Prostate gland (tissue), 2 donors: Measurements from ENCODE around the gene FOSL2. TPM values are rescaled to one million over a fixed set of nuclear protein-coding genes. Genes with fewer than 3 reads are reported as not detected.
A peak's percentile ranks its signal among the peaks of the same experiment; 100 is the strongest.

Source experiments
- DNase-seq: peaks from one replicate; pipeline ENCODE4 v3.0.0-alpha.2; 2019; ENCODE audit warnings: low spot score
- H3K27ac ChIP-seq, 2 donors: fragments of 200-600 bp; sonication (generic); 2 replicates each; pipeline ENCODE4 v1.5.1; 2017 to 2019
- H3K27me3 ChIP-seq: fragments of 200-600 bp; sonication (generic); replicated peaks from 2 replicates; pipeline ENCODE4 v1.5.1; 2019; ENCODE audit not compliant: insufficient read depth
- H3K36me3 ChIP-seq, 2 donors: fragments of 200-600 bp; sonication (generic); 1 replicate in 1 of 2; 2 replicates in 1 of 2; pipeline versions ENCODE4 v1.5.1 to v1.8.1; 2017 to 2019
- H3K4me1 ChIP-seq: fragments of 200-600 bp; sonication (generic); replicated peaks from 2 replicates; pipeline ENCODE4 v1.5.1; 2019
- H3K4me3 ChIP-seq, 2 donors: fragments of 200-600 bp; sonication (generic); 2 replicates each; pipeline ENCODE4 v1.5.1; 2017 to 2019
- H3K9me3 ChIP-seq: fragments of 200-600 bp; sonication (generic); 2 replicates; pipeline ENCODE4 v1.5.1; 2017
- POLR2A ChIP-seq: fragments of 450-650 bp; IDR thresholded peaks from one replicate; pipeline ENCODE4 v1.6.1; 2016; ENCODE audit warnings: antibody characterized with exemption, mild to moderate bottlenecking
- POLR2AphosphoS5 ChIP-seq: sonication (generic); formaldehyde crosslinking; IDR thresholded peaks from one replicate; pipeline ENCODE4 v1.6.1; 2017; ENCODE audit warnings: antibody characterized with exemption
- WGBS: methylation state at CpG from one replicate; pipeline ENCODE4 v1.1.5; 2018; 5-methylcytosine and 5-hydroxymethylcytosine counted together
- intact Hi-C: fragments of 100-400 bp; cut with DNase I; formaldehyde crosslinking; loops from one replicate; pipeline ENCODE4 v1.14.2; 2022
- total RNA-seq, 2 donors: library from RNA; depleted of rRNA; stranded (reverse); fragments of >200 nt; gene quantifications; one replicate each; pipeline ENCODE4 v1.1.0, GENCODE V29; 2016
- TF ChIP-seq, protein P1 (sequence below), 4 experiments: fragments of 200-600 bp in 2 of 4; fragments of 450-650 bp in 2 of 4; sonication (generic) in 2 of 4; IDR thresholded peaks; 1 replicate in 3 of 4; 2 replicates in 1 of 4; pipeline ENCODE4 v1.5.1; 2016 to 2019; ENCODE audit warnings: antibody characterized with exemption in 4 of 4, mild to moderate bottlenecking in 2 of 4, moderate library complexity in 2 of 4

Gene FOSL2
- total RNA-seq, 2 donors from 2014 or later: 57.4 to 94.2 TPM

DNA sequence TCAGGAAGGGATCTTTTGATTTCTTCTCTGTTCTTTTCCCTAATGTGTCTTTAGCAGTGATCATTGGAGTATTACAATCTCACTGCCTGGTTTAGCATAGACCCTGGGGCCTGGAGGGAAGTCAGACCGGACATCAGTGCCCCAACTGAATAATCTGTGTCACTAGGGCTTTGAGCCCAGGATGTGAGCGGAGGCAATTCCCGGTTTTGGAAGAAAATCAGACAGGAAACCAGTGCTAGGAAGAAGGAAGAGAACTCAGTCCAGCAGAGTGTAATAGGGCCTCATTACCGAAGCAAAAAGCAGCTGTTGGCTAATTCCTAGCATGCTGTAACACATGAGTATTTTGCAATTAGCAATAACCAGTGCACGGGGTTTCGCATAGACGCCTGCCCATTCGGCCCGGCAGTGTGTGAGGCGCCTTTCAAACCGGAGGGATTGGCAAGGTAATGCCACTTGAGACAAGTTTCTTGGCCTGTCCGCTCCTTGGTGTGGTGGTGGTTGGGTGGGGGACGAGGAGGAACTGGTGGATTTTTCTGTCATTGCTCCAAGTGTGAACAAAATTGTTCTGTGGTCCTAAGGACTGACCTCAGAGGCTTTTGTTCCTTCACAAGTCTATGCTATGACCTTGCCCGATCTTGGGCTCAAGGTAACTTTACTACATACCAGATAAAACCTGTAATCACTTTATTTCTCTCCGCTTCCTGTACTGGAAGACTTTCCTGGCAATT is 2.8 kb downstream of the FOSL2 start:
- no peaks in the 10 kb centered on the region for H3K9me3 ChIP-seq
- intact Hi-C loops: loop anchor here (5.0 to 10.0 kb wide), 6 partner anchors 261 to 673 kb away; partner anchors contain the start of gene MRPL33
- TF ChIP-seq, protein P1, sequence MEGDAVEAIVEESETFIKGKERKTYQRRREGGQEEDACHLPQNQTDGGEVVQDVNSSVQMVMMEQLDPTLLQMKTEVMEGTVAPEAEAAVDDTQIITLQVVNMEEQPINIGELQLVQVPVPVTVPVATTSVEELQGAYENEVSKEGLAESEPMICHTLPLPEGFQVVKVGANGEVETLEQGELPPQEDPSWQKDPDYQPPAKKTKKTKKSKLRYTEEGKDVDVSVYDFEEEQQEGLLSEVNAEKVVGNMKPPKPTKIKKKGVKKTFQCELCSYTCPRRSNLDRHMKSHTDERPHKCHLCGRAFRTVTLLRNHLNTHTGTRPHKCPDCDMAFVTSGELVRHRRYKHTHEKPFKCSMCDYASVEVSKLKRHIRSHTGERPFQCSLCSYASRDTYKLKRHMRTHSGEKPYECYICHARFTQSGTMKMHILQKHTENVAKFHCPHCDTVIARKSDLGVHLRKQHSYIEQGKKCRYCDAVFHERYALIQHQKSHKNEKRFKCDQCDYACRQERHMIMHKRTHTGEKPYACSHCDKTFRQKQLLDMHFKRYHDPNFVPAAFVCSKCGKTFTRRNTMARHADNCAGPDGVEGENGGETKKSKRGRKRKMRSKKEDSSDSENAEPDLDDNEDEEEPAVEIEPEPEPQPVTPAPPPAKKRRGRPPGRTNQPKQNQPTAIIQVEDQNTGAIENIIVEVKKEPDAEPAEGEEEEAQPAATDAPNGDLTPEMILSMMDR (IDR thresholded peaks at IDR 0.05): no peak
- peak; percentile 52 for TF ChIP-seq POLR2A
- peak; percentile 69 for TF ChIP-seq POLR2AphosphoS5
- DNase-seq: peak; percentile 62
- peak overlapping the region; percentile 100 for H3K27ac ChIP-seq
- no peaks in the 10 kb centered on the region for H3K27me3 ChIP-seq
- peak overlapping the region; percentile 88 to 96 for H3K4me3 ChIP-seq
- no peaks in the 10 kb centered on the region for H3K36me3 ChIP-seq
- 3% methylated on average over 15 of the region's 15 CpGs for WGBS
- H3K4me1 ChIP-seq: peaks cover 14% of the 10 kb centered on the region

GRCh38 chr2:28397043-28397381 is 4.4 kb downstream of the FOSL2 start:
- peaks cover 14% of the 10 kb centered on the region for H3K4me1 ChIP-seq
- peak overlapping the region in 1 of 2 donors; percentile 88 for H3K4me3 ChIP-seq
- H3K9me3 ChIP-seq: no peaks in the 10 kb centered on the region
- H3K27ac ChIP-seq: peak overlapping the region; percentile 100
- no peak for TF ChIP-seq POLR2AphosphoS5
- TF ChIP-seq, protein P1 (IDR thresholded peaks at IDR 0.05): no peak
- no peak for TF ChIP-seq POLR2A
- DNase-seq: no peak
- intact Hi-C loops: loop anchor here (5.0 to 10.0 kb wide), 6 partner anchors 262 to 675 kb away; partner anchors contain the start of gene MRPL33
- 18% methylated on average over 2 of the region's 2 CpGs for WGBS
- H3K36me3 ChIP-seq: no peaks in the 10 kb centered on the region
- H3K27me3 ChIP-seq: no peaks in the 10 kb centered on the region

- Histone ChIP-seq H3K27ac (peak overlapping the region; percentile 100), H3K36me3 (no peaks in the 10 kb centered on the region), H3K4me3 (peak overlapping the region in 1 of 2 donors; percentile 13), H3K4me1 (peaks cover 14% of the 10 kb centered on the region), H3K9me3 (no peaks in the 10 kb centered on the region), H3K27me3 (no peaks in the 10 kb centered on the region)
- intact Hi-C loops: loop anchor here (5.0 to 10.0 kb wide), 6 partner anchors 263 to 676 kb away; partner anchors contain the start of gene MRPL33
- TF ChIP-seq POLR2A (no peak), POLR2AphosphoS5 (no peak)
- TF ChIP-seq, protein P1 (IDR thresholded peaks at IDR 0.05): no peak
- DNase-seq: no peak
- 43% methylated on average over 13 of the region's 13 CpGs for WGBS
These were observed 5.6 kb downstream of the FOSL2 start for GRCh38 chr2:28398101-28398834.

DNA sequence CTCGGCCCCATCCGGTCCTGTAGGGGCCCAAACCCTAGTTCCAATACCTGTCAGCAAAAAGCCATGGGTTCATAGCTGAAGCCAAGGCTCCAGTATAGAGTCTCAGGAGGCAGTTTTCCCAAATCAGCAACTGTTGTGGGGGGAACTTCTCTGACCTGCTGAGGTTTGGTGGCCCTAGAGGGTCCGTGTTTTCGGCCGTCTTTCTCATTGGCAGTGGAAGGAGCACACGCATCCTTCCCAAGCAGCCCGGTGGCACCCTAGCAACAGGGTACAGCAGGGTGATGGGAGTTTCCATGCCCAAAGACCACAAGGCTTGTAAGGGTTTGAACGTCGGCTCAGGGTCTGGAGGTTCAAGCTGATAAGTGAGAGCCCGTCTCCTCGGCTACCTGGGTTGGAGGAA is 6.6 kb downstream of the FOSL2 start:
- H3K4me1 ChIP-seq: peaks cover 14% of the 10 kb centered on the region
- no peak overlapping the region for H3K4me3 ChIP-seq
- intact Hi-C loops: loop anchor here (5.0 to 10.0 kb wide), 6 partner anchors 264 to 677 kb away; partner anchors contain the start of gene MRPL33

More for the DNA sequence above, 6.6 kb downstream of the FOSL2 start:
- no peaks in the 10 kb centered on the region for H3K27me3 ChIP-seq
- H3K36me3 ChIP-seq: peaks cover 0 to 4% of the 10 kb centered on the region in 2 donors
- H3K9me3 ChIP-seq: no peaks in the 10 kb centered on the region
- TF ChIP-seq, protein P1 (IDR thresholded peaks at IDR 0.05): no peak
- TF ChIP-seq POLR2AphosphoS5 (no peak), POLR2A (no peak)
- H3K27ac ChIP-seq: peak overlapping the region; percentile 100
- 70% methylated on average over 11 of the region's 11 CpGs for WGBS
- DNase-seq: no peak
